ENCODE data around the gene CAPN15. TPM values are rescaled to one million over a fixed set of nuclear protein-coding genes. Genes with fewer than 3 reads are reported as not detected.

CAPN15 gene
- total and polyA plus RNA-seq, 9 of the 15 experiments (the other 6 are each of a cell fraction or from before 2014, with no cell fraction given), result 0.62 to 111 (median 14.2) TPM

DNA sequence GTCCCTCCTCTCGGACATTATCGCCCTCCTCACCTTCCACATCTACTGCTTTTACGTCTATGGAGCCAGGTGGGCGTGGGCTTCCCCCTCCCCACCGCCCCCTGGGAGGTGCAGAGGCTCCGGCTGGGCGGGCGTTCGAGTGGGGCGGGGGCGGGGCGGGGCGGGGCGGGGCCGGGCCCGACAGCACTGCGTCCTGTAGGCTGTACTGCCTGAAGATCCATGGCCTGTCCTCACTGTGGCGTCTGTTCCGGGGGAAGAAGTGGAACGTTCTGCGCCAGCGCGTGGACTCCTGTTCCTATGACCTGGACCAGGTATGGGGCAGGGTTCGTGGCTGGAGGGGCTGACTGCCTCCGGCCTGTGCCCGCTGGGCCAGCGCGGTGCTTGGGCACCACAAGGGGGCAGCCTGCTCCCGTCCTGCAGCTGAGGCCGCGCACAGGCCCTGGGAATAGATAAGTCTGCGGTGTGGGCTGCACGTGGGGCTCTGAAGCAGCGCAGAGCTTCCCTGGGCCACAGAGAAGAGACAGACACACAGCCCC, 51.4 kb downstream of the CAPN15 start (continued):
- TF ChIP-seq, protein P1, sequence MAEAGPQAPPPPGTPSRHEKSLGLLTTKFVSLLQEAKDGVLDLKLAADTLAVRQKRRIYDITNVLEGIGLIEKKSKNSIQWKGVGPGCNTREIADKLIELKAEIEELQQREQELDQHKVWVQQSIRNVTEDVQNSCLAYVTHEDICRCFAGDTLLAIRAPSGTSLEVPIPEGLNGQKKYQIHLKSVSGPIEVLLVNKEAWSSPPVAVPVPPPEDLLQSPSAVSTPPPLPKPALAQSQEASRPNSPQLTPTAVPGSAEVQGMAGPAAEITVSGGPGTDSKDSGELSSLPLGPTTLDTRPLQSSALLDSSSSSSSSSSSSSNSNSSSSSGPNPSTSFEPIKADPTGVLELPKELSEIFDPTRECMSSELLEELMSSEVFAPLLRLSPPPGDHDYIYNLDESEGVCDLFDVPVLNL (CRISPR knock-in tag; IDR thresholded peaks at IDR 0.05; ENCODE audit: low read depth), result peak; percentile 61; the same call in 1 of the 2 replicates
- TF ChIP-seq TEAD2 (tag; IDR thresholded peaks at IDR 0.05), result no peak
- TF ChIP-seq SMARCE1 (IDR thresholded peaks at IDR 0.05), result no peak
- 0 out of 2 replicates have a peak, but pooled peaks have one; percentile 10 for TF ChIP-seq STAT5A (IDR thresholded peaks at IDR 0.05; ENCODE audit: borderline replicate concordance, low read length)
- TF ChIP-seq SMAD1 (IDR thresholded peaks at IDR 0.05; ENCODE audit: low read depth, low read length, partially characterized antibody), result no peak
- TF ChIP-seq DDX20 (tag; IDR thresholded peaks at IDR 0.05; ENCODE audit: low read depth), result no peak
- no peak for TF ChIP-seq ZNF696 (CRISPR knock-in tag; conservative IDR thresholded peaks at IDR 0.05)
- TF ChIP-seq GABPB2 (CRISPR knock-in tag; conservative IDR thresholded peaks at IDR 0.05), result no peak
- TF ChIP-seq, protein P2, sequence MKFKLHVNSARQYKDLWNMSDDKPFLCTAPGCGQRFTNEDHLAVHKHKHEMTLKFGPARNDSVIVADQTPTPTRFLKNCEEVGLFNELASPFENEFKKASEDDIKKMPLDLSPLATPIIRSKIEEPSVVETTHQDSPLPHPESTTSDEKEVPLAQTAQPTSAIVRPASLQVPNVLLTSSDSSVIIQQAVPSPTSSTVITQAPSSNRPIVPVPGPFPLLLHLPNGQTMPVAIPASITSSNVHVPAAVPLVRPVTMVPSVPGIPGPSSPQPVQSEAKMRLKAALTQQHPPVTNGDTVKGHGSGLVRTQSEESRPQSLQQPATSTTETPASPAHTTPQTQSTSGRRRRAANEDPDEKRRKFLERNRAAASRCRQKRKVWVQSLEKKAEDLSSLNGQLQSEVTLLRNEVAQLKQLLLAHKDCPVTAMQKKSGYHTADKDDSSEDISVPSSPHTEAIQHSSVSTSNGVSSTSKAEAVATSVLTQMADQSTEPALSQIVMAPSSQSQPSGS (CRISPR knock-in tag; IDR thresholded peaks at IDR 0.05), result no peak
- TF ChIP-seq, protein P3, sequence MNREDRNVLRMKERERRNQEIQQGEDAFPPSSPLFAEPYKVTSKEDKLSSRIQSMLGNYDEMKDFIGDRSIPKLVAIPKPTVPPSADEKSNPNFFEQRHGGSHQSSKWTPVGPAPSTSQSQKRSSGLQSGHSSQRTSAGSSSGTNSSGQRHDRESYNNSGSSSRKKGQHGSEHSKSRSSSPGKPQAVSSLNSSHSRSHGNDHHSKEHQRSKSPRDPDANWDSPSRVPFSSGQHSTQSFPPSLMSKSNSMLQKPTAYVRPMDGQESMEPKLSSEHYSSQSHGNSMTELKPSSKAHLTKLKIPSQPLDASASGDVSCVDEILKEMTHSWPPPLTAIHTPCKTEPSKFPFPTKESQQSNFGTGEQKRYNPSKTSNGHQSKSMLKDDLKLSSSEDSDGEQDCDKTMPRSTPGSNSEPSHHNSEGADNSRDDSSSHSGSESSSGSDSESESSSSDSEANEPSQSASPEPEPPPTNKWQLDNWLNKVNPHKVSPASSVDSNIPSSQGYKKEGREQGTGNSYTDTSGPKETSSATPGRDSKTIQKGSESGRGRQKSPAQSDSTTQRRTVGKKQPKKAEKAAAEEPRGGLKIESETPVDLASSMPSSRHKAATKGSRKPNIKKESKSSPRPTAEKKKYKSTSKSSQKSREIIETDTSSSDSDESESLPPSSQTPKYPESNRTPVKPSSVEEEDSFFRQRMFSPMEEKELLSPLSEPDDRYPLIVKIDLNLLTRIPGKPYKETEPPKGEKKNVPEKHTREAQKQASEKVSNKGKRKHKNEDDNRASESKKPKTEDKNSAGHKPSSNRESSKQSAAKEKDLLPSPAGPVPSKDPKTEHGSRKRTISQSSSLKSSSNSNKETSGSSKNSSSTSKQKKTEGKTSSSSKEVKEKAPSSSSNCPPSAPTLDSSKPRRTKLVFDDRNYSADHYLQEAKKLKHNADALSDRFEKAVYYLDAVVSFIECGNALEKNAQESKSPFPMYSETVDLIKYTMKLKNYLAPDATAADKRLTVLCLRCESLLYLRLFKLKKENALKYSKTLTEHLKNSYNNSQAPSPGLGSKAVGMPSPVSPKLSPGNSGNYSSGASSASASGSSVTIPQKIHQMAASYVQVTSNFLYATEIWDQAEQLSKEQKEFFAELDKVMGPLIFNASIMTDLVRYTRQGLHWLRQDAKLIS (CRISPR knock-in tag; IDR thresholded peaks at IDR 0.05), result peak; percentile 53; the same call in 1 of the 2 replicates
- peak; percentile 22 for TF ChIP-seq TAF1 (IDR thresholded peaks at IDR 0.05; ENCODE audit: control insufficient read depth, extremely low read depth, insufficient read depth, low read length, severe bottlenecking)
- TF ChIP-seq GABPA (tag; conservative IDR thresholded peaks at IDR 0.05; ENCODE audit: low read depth), result no peak
- TF ChIP-seq RFX5 (IDR thresholded peaks at IDR 0.05; ENCODE audit: low read depth, low read length), result no peak
- peak; percentile 55 for TF ChIP-seq RBFOX2 (IDR thresholded peaks at IDR 0.05; ENCODE audit: low read depth, low read length)
- TF ChIP-seq, protein P4, sequence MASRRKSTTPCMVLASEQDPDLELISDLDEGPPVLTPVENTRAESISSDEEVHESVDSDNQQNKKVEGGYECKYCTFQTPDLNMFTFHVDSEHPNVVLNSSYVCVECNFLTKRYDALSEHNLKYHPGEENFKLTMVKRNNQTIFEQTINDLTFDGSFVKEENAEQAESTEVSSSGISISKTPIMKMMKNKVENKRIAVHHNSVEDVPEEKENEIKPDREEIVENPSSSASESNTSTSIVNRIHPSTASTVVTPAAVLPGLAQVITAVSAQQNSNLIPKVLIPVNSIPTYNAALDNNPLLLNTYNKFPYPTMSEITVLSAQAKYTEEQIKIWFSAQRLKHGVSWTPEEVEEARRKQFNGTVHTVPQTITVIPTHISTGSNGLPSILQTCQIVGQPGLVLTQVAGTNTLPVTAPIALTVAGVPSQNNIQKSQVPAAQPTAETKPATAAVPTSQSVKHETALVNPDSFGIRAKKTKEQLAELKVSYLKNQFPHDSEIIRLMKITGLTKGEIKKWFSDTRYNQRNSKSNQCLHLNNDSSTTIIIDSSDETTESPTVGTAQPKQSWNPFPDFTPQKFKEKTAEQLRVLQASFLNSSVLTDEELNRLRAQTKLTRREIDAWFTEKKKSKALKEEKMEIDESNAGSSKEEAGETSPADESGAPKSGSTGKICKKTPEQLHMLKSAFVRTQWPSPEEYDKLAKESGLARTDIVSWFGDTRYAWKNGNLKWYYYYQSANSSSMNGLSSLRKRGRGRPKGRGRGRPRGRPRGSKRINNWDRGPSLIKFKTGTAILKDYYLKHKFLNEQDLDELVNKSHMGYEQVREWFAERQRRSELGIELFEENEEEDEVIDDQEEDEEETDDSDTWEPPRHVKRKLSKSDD (conservative IDR thresholded peaks at IDR 0.05; ENCODE audit: low read length), result no peak
- TF ChIP-seq ZSCAN29 (IDR thresholded peaks at IDR 0.05), result no peak
- TF ChIP-seq ZNF3 (CRISPR knock-in tag; IDR thresholded peaks at IDR 0.05), result no peak
- TF ChIP-seq L3MBTL2 (IDR thresholded peaks at IDR 0.05), result peak; percentile 87
- no peak for TF ChIP-seq CHCHD3 (CRISPR knock-in tag; IDR thresholded peaks at IDR 0.05)
- no peak for TF ChIP-seq ZBTB17 (CRISPR knock-in tag; IDR thresholded peaks at IDR 0.05)

All from K562 (cell line).